GM21786 (cell line): ENCODE measurements around the gene CACFD1.
"Not testable (repeated sequence)": the region's sequence is repeated elsewhere in the genome, so short reads cannot be mapped to it uniquely, and the experiment has no call there.

Experiments used
- ATAC-seq: cut with Tn5 transposase; IDR thresholded peaks from one replicate; pipeline ENCODE4 v1.9.1; 2021; ENCODE audit not compliant: unreplicated experiment

The CACFD1 gene

DNA sequence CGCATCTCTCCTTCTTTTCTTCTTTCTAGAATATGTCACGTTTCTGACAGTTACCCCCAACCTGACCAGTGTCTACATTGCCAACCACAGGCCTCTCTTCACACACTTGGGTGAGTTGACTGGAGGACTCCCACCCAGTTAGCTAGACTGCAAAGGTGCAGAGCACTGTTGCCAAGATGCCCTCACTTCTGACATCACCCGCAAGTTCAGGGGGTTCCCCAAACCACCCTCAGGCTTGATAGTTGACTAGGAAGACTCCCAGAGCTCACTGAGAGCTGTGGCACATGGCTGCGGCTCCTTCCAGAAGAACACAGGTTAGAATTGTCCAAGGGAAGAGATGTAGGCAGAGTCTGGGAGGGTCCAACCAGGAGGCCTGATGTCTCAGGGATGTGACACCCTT lies 20.4 kb upstream of the CACFD1 start:
- no peak for ATAC-seq

DNA sequence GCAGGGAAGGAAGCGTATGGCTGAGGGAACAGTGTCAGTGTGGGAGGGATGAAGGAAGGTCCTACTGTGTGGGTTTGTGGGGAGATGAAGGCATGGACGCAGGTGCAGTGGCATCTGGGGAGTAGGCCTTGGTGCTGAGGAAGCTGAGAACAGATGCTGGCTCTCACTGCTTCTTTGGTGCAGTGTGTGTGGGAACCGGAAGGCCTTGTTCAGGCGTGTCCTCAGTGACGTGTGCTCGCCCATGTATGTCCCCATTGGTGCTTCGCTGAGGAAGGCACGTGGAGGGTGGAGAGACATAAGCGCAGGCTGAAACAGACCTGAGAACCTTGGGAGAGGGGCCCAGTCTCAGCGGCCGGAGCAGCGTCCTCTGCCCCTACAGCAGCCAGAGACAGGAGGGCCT lies 18.9 kb upstream of the CACFD1 start:
- ATAC-seq, result no peak

DNA sequence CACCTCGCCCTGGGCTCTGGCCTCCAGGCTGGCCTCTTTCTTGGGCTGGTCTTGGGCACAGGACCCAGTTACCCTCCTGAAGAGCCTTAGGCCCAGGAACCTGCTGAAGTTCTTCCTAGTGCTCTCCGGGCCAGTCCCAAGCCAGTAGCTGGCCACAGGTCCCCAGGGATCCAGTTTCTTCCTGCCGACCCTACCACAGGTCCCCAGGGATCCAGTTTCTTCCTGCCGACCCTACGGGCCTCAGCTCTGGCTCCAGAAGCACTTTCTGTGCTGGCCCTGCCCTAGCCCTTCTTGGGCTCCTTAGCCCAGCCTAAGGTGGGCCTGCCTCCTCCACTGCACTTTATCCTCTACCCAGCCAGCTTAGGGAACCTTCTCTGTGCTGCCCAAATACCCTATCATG lies 18.2 kb upstream of the CACFD1 start:
- ATAC-seq, result no peak

DNA sequence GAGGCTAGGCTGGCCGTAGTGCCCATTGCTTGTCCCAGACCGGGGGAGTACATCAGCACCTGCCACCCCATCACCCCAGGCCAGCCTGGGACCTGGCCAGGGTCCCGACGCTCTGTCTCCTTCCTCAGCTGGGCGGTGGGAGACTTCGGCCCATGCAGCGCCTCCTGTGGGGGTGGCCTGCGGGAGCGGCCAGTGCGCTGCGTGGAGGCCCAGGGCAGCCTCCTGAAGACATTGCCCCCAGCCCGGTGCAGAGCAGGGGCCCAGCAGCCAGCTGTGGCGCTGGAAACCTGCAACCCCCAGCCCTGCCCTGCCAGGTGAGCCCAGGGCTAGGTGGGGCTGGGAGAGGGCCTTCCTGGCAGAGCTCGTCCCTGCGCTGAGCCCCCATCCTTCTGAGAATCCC lies 16.5 kb upstream of the CACFD1 start:
- ATAC-seq, result no peak

DNA sequence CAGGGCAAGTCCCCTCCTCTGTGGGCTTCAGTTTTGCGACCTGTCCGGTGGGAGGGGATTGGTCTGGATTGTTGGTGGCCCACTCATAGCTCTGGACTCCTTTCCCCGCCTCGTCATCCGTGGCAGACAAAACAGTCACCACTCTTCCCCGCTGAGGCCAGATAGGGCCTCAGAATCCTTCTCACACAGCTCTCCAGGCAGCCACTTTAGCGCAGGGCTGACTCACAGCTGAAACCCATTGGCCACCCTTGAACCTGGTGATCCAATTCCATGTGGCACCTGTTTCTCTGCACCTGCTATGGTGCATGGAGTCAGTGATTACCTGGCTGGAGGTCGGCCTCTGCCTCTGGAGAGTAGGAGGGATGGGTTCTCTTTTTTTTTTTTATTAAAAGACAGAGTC lies 15.8 kb upstream of the CACFD1 start:
- no peak for ATAC-seq

DNA sequence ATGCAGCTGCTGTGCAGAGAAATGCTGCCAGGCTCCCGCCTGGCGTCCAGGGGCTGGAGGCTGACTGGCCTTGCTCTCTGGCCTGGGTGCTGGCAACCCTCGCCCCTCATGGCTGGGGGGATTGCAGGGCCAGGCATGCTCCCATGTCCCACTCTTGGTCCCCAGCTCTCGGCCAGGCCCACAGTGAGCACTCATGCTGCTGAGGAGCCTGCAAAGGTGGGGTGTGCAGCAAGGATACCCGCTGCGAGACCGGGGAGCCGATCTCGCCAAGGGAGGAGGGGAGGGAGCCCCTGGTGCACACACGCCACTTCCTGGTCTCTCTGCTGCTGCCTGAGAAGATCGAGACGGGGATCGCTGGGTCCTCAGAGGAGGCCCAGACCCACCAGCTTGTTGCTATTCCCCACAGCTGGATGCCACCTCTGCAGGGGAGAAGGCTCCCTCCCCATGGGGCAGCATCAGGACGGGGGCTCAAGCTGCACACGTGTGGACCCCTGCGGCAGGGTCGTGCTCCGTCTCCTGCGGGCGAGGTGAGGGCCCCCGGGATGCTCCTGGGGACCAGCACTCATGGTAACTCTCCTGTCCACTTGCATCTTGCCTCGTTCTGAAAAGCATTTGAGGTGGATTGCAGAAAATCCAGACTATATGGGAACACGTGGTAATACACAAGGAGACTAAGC lies 14.3 kb upstream of the CACFD1 start:
- no peak for ATAC-seq

DNA sequence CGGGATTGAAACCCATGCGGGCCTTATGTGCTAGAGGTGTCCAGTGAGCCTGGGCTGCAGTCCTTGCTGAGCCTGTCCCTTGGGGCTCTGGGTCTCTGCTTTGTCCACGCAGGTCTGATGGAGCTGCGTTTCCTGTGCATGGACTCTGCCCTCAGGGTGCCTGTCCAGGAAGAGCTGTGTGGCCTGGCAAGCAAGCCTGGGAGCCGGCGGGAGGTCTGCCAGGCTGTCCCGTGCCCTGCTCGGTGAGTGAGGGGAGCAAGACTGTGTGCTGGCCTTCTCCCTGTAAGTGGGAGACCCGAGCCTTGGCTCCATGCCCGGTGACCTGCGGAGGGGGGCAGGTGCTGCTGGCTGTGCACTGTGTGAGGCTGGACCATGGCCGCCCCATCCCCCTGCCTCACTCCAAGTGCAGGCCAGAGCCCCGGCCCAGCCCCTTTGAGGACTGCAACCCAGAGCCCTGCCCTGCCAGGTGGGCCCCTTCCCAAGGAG lies 11.2 kb upstream of the CACFD1 start:
- no peak for ATAC-seq

DNA sequence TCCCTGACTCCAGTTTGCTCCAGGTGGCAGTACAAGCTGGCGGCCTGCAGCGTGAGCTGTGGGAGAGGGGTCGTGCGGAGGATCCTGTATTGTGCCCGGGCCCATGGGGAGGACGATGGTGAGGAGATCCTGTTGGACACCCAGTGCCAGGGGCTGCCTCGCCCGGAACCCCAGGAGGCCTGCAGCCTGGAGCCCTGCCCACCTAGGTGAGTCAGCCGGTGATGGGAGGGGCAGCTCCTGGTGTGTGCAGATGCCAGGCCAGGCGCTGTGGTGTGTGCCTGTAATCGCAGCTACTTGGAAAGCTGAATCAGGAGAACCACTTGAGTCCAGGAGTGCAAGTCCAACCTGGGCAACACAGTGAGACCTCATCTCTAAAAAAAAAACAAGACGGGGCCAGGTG lies 10.0 kb upstream of the CACFD1 start:
- no peak for ATAC-seq

DNA sequence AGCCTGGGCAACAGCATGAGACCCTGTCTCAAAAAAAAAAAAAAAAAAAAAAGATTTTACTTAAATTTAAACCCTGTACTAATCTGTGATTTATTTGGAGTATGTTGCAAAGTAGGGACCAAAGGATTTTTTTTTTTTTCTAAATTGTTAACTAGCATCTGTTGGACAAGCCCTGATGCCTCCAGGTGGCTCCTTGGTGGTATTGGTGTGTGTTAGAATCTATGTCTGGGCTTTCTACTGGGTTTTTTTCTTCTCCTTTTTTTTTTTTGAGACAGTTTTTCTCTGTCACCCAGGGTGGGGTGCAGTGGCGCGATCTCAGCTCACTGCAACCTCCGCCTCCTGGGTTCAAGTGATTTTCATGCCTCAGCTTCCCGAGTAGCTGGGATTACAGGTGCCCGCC lies 7.9 kb upstream of the CACFD1 start:
- ATAC-seq, result not testable (repeated sequence)

DNA sequence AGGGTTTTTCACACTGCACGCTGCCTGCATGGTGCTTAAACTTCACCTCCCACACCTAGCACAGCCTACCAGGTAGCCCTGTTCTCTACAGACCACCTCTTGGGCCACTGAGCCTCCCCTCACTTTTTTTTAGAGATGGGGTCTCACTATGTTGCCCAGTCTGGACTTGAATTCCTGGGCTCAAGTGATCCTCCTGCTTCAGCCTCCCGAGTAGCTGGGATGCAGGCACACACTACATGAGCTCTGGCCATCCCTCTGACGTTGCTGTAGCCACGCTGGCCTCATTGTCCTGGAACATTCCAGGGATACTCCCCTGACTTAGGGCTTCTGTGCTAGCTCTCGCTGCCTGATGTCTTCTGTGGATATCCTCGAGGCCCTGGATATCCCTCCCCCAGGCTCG lies 7.2 kb upstream of the CACFD1 start:
- ATAC-seq, result no peak

DNA sequence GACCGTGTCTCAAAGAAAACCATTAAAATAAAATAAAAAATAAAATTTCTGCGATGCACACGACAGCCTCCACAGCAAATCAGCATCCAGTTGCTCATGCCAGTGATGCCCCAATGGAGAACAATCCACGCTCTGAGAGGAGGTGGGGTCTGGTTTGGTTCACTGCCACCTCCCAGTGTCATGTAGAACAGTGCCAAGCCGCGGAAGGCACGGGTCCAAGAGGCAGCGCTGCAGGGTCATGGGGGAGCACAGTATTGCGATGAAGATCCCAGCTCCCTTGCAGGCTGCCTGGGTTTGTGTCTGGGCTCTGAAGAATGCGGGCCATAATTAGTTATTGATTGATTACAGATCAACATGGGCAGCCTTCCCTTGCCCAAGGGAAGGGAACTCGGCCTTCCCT lies 6.1 kb upstream of the CACFD1 start:
- ATAC-seq, result no peak

DNA sequence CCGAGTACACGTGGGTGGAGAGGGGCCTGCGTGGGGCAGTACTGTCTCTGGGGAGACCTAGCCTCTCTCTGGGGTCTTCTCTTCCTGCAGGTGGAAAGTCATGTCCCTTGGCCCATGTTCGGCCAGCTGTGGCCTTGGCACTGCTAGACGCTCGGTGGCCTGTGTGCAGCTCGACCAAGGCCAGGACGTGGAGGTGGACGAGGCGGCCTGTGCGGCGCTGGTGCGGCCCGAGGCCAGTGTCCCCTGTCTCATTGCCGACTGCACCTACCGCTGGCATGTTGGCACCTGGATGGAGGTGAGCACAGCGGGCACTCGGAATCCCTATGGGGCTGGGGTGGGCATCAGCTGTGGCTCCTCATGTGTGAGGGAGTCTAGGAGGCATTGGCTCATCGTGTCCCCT lies 5.5 kb upstream of the CACFD1 start:
- ATAC-seq, result no peak

DNA sequence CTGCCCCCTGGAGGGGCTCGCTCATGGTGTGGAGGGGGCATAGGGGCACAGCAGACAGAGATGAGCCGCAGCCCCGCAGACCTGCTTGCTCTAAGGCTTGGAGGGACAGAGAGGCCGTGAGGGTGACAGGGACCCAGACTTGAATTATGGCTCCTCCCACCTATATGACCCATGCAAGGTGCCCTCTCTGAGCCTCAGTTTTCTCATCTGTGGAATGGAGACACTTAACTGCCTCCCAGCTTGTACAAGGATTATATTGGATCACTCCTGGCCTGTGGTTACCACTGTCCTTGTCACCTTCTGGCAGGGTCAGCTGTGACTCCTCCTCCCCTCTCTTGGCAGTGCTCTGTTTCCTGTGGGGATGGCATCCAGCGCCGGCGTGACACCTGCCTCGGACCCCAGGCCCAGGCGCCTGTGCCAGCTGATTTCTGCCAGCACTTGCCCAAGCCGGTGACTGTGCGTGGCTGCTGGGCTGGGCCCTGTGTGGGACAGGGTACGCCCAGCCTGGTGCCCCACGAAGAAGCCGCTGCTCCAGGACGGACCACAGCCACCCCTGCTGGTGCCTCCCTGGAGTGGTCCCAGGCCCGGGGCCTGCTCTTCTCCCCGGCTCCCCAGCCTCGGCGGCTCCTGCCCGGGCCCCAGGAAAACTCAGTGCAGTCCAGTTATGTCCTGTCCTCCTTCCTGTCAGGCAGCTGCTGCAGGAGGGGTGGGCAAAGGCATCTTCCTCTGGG lies 4.7 kb upstream of the CACFD1 start:
- ATAC-seq, result no peak

DNA sequence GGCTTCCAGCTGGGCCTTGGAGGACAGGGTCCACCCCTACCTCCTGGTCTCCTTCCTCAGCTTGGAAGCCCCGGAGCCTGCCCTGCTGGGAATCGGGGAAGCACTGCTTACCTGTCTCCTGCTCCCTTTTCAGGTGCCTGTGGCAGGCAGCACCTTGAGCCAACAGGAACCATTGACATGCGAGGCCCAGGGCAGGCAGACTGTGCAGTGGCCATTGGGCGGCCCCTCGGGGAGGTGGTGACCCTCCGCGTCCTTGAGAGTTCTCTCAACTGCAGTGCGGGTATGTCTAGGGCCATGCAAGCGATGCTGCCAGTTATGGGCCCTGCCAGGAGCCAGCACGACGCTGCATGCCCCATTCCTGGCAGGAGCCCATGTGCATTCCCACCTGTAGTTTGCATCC lies 3.8 kb upstream of the CACFD1 start:
- ATAC-seq, result no peak

DNA sequence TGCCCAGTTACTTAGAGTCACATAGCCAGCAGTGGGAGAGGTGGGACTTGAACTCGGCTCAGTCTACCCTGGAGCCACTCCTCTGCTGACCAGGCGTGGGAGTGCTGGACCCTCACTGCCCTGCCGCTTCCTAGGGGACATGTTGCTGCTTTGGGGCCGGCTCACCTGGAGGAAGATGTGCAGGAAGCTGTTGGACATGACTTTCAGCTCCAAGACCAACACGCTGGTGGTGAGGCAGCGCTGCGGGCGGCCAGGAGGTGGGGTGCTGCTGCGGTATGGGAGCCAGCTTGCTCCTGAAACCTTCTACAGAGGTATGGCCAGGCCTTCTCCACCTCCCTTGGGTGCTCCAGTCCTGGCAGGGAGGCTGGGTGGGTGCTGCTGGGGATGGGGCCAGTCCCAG lies 3.4 kb upstream of the CACFD1 start:
- ATAC-seq, result no peak

DNA sequence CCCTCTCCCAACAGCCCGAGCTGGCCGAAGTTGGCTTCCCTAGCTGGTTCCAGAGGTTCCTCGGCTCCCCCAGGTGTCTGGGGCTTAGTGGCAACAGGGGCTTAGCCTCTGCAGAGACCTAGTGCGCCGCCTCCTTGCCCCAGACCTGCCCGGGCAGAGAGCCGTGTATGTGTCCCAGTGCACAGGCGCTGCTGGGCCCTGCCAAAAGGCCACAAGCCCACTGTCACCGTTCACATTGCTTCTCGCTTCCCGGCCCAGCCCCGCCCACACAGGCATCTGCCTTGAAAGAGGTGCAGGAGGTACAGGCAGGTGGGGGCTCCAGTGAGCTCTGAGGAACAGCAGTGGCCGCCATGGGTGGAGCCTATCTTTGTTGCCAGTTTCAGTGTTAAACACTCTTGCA lies 2.5 kb upstream of the CACFD1 start:
- ATAC-seq, result no peak

DNA sequence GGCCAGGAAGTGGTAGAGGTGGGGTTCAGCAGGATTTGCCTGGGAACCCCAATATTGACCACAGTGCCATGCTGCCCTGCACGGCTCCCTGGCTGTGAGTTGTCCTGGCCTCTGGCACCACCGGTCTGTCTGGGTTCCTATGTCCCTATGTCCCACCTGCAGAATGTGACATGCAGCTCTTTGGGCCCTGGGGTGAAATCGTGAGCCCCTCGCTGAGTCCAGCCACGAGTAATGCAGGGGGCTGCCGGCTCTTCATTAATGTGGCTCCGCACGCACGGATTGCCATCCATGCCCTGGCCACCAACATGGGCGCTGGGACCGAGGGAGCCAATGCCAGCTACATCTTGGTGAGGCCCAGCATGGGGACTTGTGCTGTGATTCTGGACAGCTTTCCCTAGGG lies 2.0 kb upstream of the CACFD1 start:
- no peak for ATAC-seq

DNA sequence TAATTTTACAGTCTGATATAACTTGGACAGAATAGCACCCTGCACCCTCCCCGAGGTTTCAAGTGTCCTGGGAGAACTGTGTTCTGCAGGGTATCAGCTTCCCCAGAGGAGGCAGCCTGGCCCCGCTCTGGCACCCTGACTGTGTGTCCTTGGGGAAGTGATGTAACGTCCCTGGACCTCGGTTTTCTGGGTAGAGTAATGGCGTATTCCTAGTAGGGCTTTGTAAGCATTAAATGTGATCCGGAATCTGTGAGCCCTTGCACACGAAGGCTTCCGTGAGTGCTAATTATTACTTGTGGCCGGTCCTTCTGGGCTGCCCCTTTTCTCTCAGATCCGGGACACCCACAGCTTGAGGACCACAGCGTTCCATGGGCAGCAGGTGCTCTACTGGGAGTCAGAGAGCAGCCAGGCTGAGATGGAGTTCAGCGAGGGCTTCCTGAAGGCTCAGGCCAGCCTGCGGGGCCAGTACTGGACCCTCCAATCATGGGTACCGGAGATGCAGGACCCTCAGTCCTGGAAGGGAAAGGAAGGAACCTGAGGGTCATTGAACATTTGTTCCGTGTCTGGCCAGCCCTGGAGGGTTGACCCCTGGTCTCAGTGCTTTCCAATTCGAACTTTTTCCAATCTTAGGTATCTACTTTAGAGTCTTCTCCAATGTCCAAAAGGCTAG lies 1.0 kb upstream of the CACFD1 start:
- ATAC-seq, result no peak

DNA sequence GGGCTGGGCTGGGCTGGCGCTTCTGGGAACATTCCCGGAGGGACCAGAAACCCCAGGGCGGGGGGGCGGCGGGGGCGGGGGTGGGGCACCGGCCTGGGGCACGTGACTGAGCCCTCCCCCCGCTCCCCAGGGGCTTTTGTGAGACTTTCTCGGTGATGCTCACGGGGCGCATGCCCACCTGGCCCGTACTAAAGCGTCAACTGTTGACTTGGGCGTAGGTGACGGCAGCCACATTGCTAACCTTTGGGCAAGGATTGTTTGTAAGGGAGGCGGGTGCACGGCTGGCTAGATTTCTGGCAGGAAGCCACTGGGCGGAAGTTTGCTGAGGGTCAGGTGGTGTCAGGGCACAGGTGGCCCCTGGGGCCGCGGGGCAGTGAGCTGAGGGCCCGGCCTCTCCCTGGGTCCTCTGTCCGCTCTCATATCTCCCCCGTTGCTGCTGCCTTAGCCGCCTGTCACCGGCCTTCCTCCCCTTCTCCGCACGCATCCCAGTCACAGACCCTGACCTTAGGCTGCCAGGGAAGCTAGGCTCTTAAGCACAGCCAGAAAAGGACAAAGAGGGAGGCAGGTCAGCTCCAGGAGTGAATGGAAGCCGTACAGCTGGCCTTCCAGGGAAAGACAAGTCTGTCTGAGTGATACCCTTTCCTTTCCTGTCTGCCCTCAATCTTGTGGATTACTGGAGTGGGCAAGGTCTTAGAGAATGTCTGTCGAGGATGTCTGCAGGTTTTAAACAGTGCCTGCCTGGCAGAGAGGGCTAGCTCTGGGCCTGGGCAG lies 812 bp downstream of the CACFD1 start:
- ATAC-seq, result peak; percentile 25

DNA sequence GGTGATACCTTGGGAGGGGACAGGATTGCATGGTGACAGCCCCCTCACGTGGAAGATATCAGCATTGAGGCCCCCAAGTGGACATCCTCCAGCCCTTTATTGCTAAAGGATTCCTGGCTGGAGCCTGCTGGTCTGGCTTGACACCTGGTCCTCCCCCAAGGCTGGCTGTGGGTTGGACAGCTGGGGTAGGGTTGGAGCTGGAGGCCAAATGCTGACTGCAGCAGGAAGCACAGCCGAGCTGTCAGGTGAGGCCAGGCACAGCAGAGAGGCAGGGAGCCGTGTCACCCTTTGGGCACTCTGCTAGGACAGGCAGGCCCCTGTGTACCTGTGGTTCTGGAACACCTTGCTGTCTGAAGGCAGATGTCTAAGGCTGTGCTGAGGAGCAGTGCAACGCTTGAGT lies 2.2 kb downstream of the CACFD1 start:
- no peak for ATAC-seq

DNA sequence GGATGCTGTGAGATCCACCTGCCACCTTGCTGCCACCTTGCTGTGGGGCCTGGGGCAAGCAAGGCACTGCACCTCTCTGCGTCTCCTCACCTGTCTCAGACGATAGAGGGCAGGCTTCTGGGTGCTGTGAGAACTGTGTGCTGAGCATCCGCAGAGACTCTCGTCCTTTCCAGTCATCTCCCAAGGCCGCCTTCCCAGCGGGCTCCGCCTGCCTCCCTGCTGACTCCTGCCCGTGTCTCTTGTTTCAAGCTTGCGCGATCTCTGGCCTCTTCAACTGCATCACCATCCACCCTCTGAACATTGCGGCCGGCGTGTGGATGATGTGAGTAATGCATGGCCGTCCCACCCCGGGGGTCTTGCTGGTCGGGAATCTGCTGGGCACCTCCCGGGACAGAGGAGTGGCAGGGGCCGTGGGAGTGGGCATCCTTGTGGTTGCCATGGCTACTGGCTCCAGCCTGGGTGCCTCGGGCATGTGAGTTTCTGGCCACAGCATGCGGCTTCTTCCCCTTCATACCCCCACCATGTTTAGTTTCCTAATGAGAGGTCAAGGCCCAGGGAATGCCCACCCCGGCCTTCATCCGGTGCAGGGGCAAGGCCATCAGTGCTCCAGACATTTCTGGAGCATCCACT lies 3.6 kb downstream of the CACFD1 start:
- ATAC-seq, result no peak
